ENCODE results near the gene CNTNAP5. TPM values are rescaled to one million over a fixed set of nuclear protein-coding genes. Genes with fewer than 3 reads are reported as not detected.

CNTNAP5 gene
- total and polyA plus RNA-seq, 2 of the 4 experiments (the other 2 are of a cell fraction), result not detected

- CTCF ChIA-PET, result no interaction called here
- dilution Hi-C loops (cut with HindIII; ENCODE audit: low sequenced_read_pairs, unreplicated experiment), result no loop called here
Observed at GRCh38 chr2:124607679-124608078, 582.6 kb downstream of the CNTNAP5 start.

More at GRCh38 chr2:124607679-124608078, 582.6 kb downstream of the CNTNAP5 start:
- ATAC-seq (ENCODE audit: low read depth) (no peak), DNase-seq (no peak)
- Histone ChIP-seq H2AK9ac (replicated peaks; ENCODE audit: low read depth, low read length, poor library complexity) (no peak overlapping the region), H2AFZ (replicated peaks; ENCODE audit: low read length, poor library complexity) (no peak overlapping the region), H3K27ac (ENCODE audit: insufficient read depth, low read length) (no peak overlapping the region), H4K8ac (ENCODE audit: low read depth in 2 of 2, low read length in 2 of 2) (no peak overlapping the region), H3K27me3 (ENCODE audit: control insufficient read depth, insufficient read depth, low read length) (no peaks in the 10 kb centered on the region), H3K14ac (replicated peaks; ENCODE audit: low read depth, low read length) (no peak overlapping the region), H3K18ac (ENCODE audit: low read depth, low read length) (no peak overlapping the region), H4K20me1 (ENCODE audit: insufficient read depth, low read length) (no peaks in the 10 kb centered on the region), H3K23ac (ENCODE audit: low read depth, low read length) (no peak overlapping the region), H3K36me3 (ENCODE audit: control insufficient read depth, insufficient read depth, low read length) (no peaks in the 10 kb centered on the region), H3K79me1 (ENCODE audit: low read depth in 1 of 2, low read length in 2 of 2) (no peaks in the 10 kb centered on the region), H3K4ac (ENCODE audit: low read depth, low read length) (no peak overlapping the region), H2BK20ac (ENCODE audit: low read depth, low read length) (no peak overlapping the region), H3K9me1 (ENCODE audit: insufficient read depth, low read length) (no peaks in the 10 kb centered on the region), H2BK120ac (ENCODE audit: low read depth, low read length) (no peak overlapping the region), H3K4me3 (ENCODE audit: insufficient read depth, low read depth, low read length) (no peak overlapping the region), H3K9me3 (ENCODE audit: control insufficient read depth, insufficient read depth, low read length) (no peaks in the 10 kb centered on the region), H3K4me1 (ENCODE audit: control insufficient read depth, insufficient read depth, low read length) (no peaks in the 10 kb centered on the region), H2BK5ac (ENCODE audit: low read depth, low read length, poor library complexity, severe bottlenecking) (no peak overlapping the region), H4K91ac (ENCODE audit: insufficient read depth, low read depth, low read length) (no peak overlapping the region), H2AK5ac (ENCODE audit: low read depth, low read length) (no peak overlapping the region), H4K5ac (ENCODE audit: low read depth, low read length) (no peak overlapping the region), H3K4me2 (ENCODE audit: low read depth, low read length) (no peak overlapping the region), H3K56ac (ENCODE audit: extremely low read depth, insufficient read depth, low read length) (no peak overlapping the region), H2BK15ac (ENCODE audit: low read depth, low read length) (no peak overlapping the region), H3K9ac (ENCODE audit: low read depth, low read length) (no peak overlapping the region)
- TF ChIP-seq RFX5 (IDR thresholded peaks at IDR 0.05; ENCODE audit: low read depth, low read length) (no peak), USF2 (IDR thresholded peaks at IDR 0.05; ENCODE audit: low read depth, low read length) (no peak), SMC3 (IDR thresholded peaks at IDR 0.05; ENCODE audit: low read depth, low read length) (no peak), MAZ (IDR thresholded peaks at IDR 0.05; ENCODE audit: borderline replicate concordance, low read depth, low read length) (no peak), CHD1 (IDR thresholded peaks at IDR 0.05; ENCODE audit: low read depth, low read length) (no peak), MAFK (IDR thresholded peaks at IDR 0.05; ENCODE audit: low read depth, low read length) (no peak), MXI1 (IDR thresholded peaks at IDR 0.05; ENCODE audit: borderline replicate concordance, low read depth, low read length) (no peak), POLR2A (IDR thresholded peaks at IDR 0.05; ENCODE audit: low read depth, low read length) (no peak), RAD21 (IDR thresholded peaks at IDR 0.05; ENCODE audit: low read length) (no peak), CTCF (conservative IDR thresholded peaks at IDR 0.05; ENCODE audit: low read depth, low read length) (no peak)
- intact Hi-C loops (cut with micrococcal nuclease), result no loop called here
- POLR2A ChIA-PET (ENCODE audit: unreplicated experiment), result no interaction called here
- in situ Hi-C loops (cut with MboI; ENCODE audit: low sequenced_read_pairs), result no loop called here
- no TSS peak for BruUV-seq (replicated peaks)
- no CpG with 5 or more reads among the region's 2 CpGs for WGBS, 2 experiments (ENCODE audit: extremely low coverage in 2 of 2, insufficient read length in 1 of 2)

Data from IMR-90 (cell line).